Spleen (tissue), 11 donors: ENCODE data around the gene NKAIN2. TPM values are rescaled to one million over a fixed set of nuclear protein-coding genes. Genes with fewer than 3 reads are reported as not detected.

Experiments used
- DNase-seq: peaks from one replicate; pipeline ENCODE4 v3.0.0-alpha.2; 2020
- H3K27ac ChIP-seq, 8 donors: fragments of 200-600 bp; sonication (generic) in 7 of 8; 1 replicate in 4 of 8; 2 replicates in 4 of 8; pipeline versions ENCODE4 v1.5.0 to v1.8.0; 2016 to 2021; ENCODE audit warnings: inconsistent platforms in 4 of 8, mild to moderate bottlenecking in 4 of 8, moderate library complexity in 1 of 8
- H3K27me3 ChIP-seq, 7 donors: fragments of 200-600 bp; sonication (generic) in 6 of 7; replicated peaks in 1 of 7; 1 replicate in 4 of 7; 2 replicates in 3 of 7; pipeline versions ENCODE4 v1.5.0 to v1.8.0; 2016 to 2021; ENCODE audit warnings: inconsistent platforms in 3 of 7, mild to moderate bottlenecking in 1 of 7
- H3K36me3 ChIP-seq, 6 donors: fragments of 200-600 bp; sonication (generic) in 5 of 6; 1 replicate in 4 of 6; 2 replicates in 2 of 6; pipeline versions ENCODE4 v1.5.0 to v1.8.0; 2016 to 2021; ENCODE audit warnings: inconsistent platforms in 2 of 6
- H3K4me1 ChIP-seq, 6 donors: fragments of 200-600 bp; sonication (generic) in 5 of 6; 1 replicate in 3 of 6; 2 replicates in 3 of 6; pipeline versions ENCODE4 v1.5.0 to v1.8.0; 2016 to 2021; ENCODE audit warnings: inconsistent platforms in 3 of 6
- H3K4me3 ChIP-seq, 8 donors: fragments of 200-600 bp; sonication (generic) in 7 of 8; 1 replicate in 4 of 8; 2 replicates in 4 of 8; pipeline versions ENCODE4 v1.5.0 to v1.8.0; 2016 to 2021; ENCODE audit warnings: inconsistent platforms in 4 of 8, mild to moderate bottlenecking in 4 of 8, moderate library complexity in 2 of 8
- H3K9me3 ChIP-seq, 8 donors: fragments of 200-600 bp; sonication (generic) in 7 of 8; 1 replicate in 4 of 8; 2 replicates in 4 of 8; pipeline versions ENCODE4 v1.5.0 to v1.8.0; 2016 to 2021; ENCODE audit warnings: inconsistent platforms in 4 of 8
- CTCF ChIP-seq, 11 experiments: fragments of 200-600 bp in 7 of 11; fragments of 450-650 bp in 4 of 11; sonication (generic) in 4 of 11; IDR thresholded peaks in 8 of 11; conservative IDR thresholded peaks in 3 of 11; 1 replicate in 7 of 11; 2 replicates in 4 of 11; pipeline versions ENCODE4 v1.4.0 to v1.8.0; 2016 to 2021; ENCODE audit warnings: antibody characterized with exemption in 11 of 11, inconsistent platforms in 4 of 11, mild to moderate bottlenecking in 1 of 11
- POLR2A ChIP-seq, 3 donors: fragments of 450-650 bp; IDR thresholded peaks; one replicate each; pipeline ENCODE4 v1.5.1; 2017; ENCODE audit warnings: antibody characterized with exemption in 3 of 3, mild to moderate bottlenecking in 1 of 3
- POLR2AphosphoS5 ChIP-seq, 3 donors: sonication (generic); formaldehyde crosslinking; IDR thresholded peaks; one replicate each; pipeline ENCODE4 v1.5.1; 2017; ENCODE audit warnings: antibody characterized with exemption in 3 of 3
- WGBS, 5 donors: extraction: QIAGEN DNeasy Blood & Tissue Kit in 3 of 5; methylation state at CpG; one replicate each; pipeline versions ENCODE4 v1.1.5 to v1.1.7; 2013 to 2018; 5-methylcytosine and 5-hydroxymethylcytosine counted together
- intact Hi-C: fragments of 100-400 bp; cut with DNase I; formaldehyde crosslinking; loops from one replicate; pipeline ENCODE4 v1.15.0; 2023; ENCODE audit warnings: low total_unique reads
- polyA plus RNA-seq, 3 donors: library from polyadenylated mRNA; stranded (reverse); fragments of 200-250 nt; gene quantifications; one replicate each; pipeline ENCODE4 v1.2.1, GENCODE V29; 2013
- total RNA-seq, 7 donors: library from RNA; depleted of rRNA in 3 of 7; stranded (reverse); fragments of >200 nt in 3 of 7; fragmentation: NEBNext Ultra II Directional in 4 of 7; extraction: Animal tissue kit (Norgen Biotek cat#: 25700) in 4 of 7; gene quantifications; one replicate each; pipeline versions ENCODE4 v1.1.0 to v1.2.1, GENCODE V29; 2016 to 2021
- donor health status: healthy with polysubstance abuse.
- donor health status: DM: no; HTN: no; CAD: no; lungs with moderate emphysema.
- donor health status: DM: no; HTN: no; CAD: no.
- donor health status: Bipolar disorder and iron deficiency.
- donor health status: healthy.
- donor health status: DM: no; HTN: no; CAD: no.
- donor health status: DM: yes; HTN: yes; CAD: no.

Gene NKAIN2
- total and polyA plus RNA-seq, 10 donors: 0.13 to 0.51 (median 0.18) TPM; not detected in 4

- Histone ChIP-seq H3K27me3 (peaks cover 0 to 24% (median 5%) of the 10 kb centered on the region in 7 donors), H3K36me3 (no peaks in the 10 kb centered on the region), H3K4me3 (no peak overlapping the region), H3K27ac (no peak overlapping the region), H3K4me1 (no peaks in the 10 kb centered on the region), H3K9me3 (no peaks in the 10 kb centered on the region)
- intact Hi-C loops: no loop called here
- 76 to 86% (median 79%) methylated on average over 3 of the region's 3 CpGs for WGBS, 5 donors
- TF ChIP-seq CTCF (IDR thresholded peaks at IDR 0.05 in 8 of 11, conservative IDR thresholded peaks at IDR 0.05 in 3 of 11) (no peak), POLR2AphosphoS5 (IDR thresholded peaks at IDR 0.05) (no peak), POLR2A (IDR thresholded peaks at IDR 0.05) (no peak)
- no peak for DNase-seq
These were observed 6.5 kb downstream of the NKAIN2 start for GRCh38 chr6:123810214-123810613.

GRCh38 chr6:123810948-123811347, 7.3 kb downstream of the NKAIN2 start:
- H3K4me3 ChIP-seq: no peak overlapping the region
- H3K36me3 ChIP-seq: no peaks in the 10 kb centered on the region
- TF ChIP-seq POLR2A (IDR thresholded peaks at IDR 0.05): no peak
- TF ChIP-seq POLR2AphosphoS5 (IDR thresholded peaks at IDR 0.05): no peak
- no peak for TF ChIP-seq CTCF (IDR thresholded peaks at IDR 0.05 in 8 of 11, conservative IDR thresholded peaks at IDR 0.05 in 3 of 11)
- H3K9me3 ChIP-seq: no peaks in the 10 kb centered on the region
- peaks cover 0 to 20% (median 3%) of the 10 kb centered on the region in 7 donors for H3K27me3 ChIP-seq
- H3K4me1 ChIP-seq: no peaks in the 10 kb centered on the region
- intact Hi-C loops: no loop called here
- no peak overlapping the region for H3K27ac ChIP-seq
- 65 to 86% (median 78%) methylated on average over 2 of the region's 2 CpGs for WGBS, 5 donors
- DNase-seq: no peak

- intact Hi-C loops: no loop called here
- Histone ChIP-seq H3K9me3 (no peaks in the 10 kb centered on the region), H3K4me3 (no peak overlapping the region), H3K27ac (no peak overlapping the region), H3K27me3 (peaks cover 0 to 15% (median 0%) of the 10 kb centered on the region in 7 donors), H3K36me3 (no peaks in the 10 kb centered on the region), H3K4me1 (no peaks in the 10 kb centered on the region)
- DNase-seq: no peak
- TF ChIP-seq POLR2A (IDR thresholded peaks at IDR 0.05) (no peak), CTCF (IDR thresholded peaks at IDR 0.05 in 8 of 11, conservative IDR thresholded peaks at IDR 0.05 in 3 of 11) (no peak), POLR2AphosphoS5 (IDR thresholded peaks at IDR 0.05) (no peak)
- WGBS, 5 donors: 26 to 67% (median 34%) methylated on average over 1 of the region's 1 CpG
These were observed 7.7 kb downstream of the NKAIN2 start for GRCh38 chr6:123811378-123811777.

DNA sequence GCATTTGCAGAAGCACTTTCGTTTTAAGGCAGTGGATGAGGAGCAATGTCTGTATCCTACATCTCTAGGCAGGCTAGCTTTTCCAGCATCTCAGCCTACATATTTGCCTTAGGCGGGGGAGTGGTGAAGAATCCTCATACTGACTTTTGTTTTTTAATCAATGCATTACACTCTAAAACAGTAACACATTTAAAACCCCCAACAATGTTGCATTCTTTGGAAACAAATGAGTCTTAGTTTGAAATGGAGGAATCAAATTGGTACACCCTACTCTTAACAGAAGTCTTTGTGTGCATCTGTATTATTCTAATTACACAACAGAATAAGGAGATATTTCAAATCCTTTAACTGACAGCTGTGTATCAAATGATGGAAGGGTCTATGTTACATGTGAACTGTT, 9.0 kb downstream of the NKAIN2 start:
- Histone ChIP-seq H3K27me3 (peaks cover 0 to 15% (median 0%) of the 10 kb centered on the region in 7 donors), H3K36me3 (no peaks in the 10 kb centered on the region), H3K9me3 (no peaks in the 10 kb centered on the region), H3K4me1 (no peaks in the 10 kb centered on the region), H3K4me3 (no peak overlapping the region), H3K27ac (no peak overlapping the region)
- 52 to 69% (median 59%) methylated on average over 2 of the region's 2 CpGs for WGBS, 5 donors
- intact Hi-C loops: no loop called here
- no peak for DNase-seq
- no peak for TF ChIP-seq POLR2A (IDR thresholded peaks at IDR 0.05)
- no peak for TF ChIP-seq POLR2AphosphoS5 (IDR thresholded peaks at IDR 0.05)
- TF ChIP-seq CTCF (IDR thresholded peaks at IDR 0.05 in 8 of 11, conservative IDR thresholded peaks at IDR 0.05 in 3 of 11): no peak
